ENCODE measurements around the gene NYAP1.

Gene NYAP1

DNA sequence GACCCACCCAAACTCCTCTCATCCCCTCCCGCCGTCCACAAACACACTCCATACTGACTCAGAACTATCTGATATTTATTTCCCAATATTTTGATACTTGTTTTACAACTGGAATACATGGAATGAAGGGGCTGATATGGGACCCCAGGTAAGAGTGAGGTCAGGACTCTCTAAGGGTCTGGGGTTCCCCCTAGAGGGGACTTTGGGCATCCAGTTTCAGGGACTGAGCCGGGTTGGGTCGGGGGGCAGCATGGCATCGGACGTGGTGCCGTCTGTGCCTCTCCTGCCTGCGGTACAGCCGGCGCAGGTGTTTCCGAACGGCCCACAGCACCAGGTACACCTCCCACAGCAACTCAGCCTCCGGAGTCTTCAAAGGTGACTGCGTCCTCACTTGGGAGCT is 27.2 kb upstream of the NYAP1 start:
- DNase-seq (ENCODE audit: low read depth in 1 of 2, low spot score in 1 of 2) = no peak

- DNase-seq (ENCODE audit: low read depth in 1 of 2, low spot score in 1 of 2) = no peak
Measured at GRCh38 chr7:100457033-100457432, 26.7 kb upstream of the NYAP1 start.

DNA sequence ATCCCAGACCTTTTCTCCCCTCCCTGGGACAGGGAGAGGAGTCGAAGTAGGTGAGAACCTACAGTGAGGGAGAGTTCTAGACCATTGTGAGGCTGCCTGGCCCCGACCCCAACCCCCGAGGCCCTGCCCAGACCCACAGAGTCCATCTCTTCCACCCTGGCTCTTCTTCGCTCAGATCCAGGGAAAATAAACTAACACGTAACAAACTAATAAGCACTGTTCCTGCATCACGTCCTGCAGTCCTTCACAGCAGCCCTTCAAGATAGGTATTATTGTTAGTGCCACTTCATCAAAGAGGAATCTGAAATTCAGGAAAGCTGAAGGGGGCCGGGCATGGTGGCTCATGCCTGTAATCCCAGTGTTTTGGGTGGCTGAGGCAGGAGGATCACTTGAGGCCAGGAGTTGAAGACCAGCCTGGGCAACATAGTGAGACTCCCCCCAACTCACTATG is 19.5 kb upstream of the NYAP1 start, which contains the start of gene SPACDR:
Gene SPACDR, minus strand, starts transcription at position 51 of the 451 bp plus-strand sequence. CDS start 235 bp downstream, outside the sequence.
- DNase-seq (ENCODE audit: low read depth in 1 of 2, low spot score in 1 of 2) = no peak

DNA sequence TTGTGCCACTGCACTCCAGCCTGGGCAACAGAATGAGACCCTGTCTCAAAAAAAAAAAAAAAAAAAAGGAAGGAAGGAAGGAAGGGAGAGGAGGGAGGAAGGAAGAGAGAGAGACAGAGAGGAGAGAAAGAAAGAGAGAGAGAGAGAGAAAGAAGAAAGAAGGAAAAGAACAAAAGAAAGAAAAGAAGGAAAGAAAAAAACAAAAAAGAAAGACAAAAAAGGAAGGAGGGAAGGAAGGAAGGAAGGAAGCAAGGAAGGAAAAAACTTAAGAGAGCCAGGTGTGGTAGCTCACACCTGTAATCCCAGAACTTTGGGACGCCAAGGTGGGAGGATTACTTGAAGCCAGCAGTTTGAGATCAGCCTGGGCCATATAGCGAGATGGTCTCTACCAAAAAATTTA is 18.9 kb upstream of the NYAP1 start:
- DNase-seq (ENCODE audit: low read depth in 1 of 2, low spot score in 1 of 2) = no peak

DNA sequence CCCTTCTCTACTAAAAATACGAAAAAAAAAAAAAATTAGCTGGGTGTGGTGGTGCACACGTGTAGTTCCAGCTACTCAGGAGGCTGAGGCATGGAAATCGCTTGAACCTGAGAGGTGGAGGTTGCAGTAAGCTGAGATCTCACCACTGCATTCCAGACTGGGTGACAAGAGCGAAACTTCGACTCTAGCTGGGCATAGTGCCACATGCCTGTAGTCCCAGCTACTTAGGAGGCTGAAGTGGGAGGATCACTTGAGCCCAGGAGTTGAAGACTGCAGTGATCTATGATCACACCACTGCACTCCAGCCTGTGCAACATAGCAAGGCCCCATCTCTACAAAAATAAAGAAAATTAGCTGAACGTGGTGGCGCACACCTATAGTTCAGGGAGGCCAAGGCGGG is 18.4 kb upstream of the NYAP1 start:
- DNase-seq (ENCODE audit: low read depth in 1 of 2, low spot score in 1 of 2) = no peak

DNA sequence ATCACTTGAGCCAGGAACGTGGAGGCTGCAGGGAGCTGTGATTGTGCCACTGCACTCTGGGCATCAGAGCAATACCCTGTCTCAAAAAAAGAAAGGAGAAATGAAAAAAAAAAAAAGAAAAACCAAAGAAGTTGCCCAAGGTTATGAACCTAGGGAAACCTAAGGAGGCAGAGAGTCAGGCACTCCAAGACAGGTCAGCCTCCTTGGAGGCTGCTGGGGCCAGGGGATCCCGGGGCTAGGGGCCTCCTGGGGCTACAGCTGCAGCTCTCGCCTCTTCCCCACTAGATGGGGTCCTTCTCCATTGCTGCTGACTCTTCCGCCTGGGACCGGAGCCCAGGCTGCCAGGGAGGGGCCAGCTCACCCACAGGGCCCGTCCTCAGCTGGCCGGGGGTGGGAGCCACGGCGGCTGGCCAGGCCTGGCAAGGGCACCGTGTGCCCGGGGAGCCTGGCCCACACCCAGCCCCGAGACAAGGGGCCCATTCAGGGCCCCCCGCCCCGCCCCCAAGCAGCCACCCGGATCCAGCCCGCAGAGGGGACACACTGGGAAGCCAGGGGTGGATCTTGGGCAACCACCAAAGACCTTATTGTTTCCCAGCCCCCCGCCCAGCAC is 17.9 kb upstream of the NYAP1 start:
- no peak for DNase-seq (ENCODE audit: low read depth in 1 of 2, low spot score in 1 of 2)

DNA sequence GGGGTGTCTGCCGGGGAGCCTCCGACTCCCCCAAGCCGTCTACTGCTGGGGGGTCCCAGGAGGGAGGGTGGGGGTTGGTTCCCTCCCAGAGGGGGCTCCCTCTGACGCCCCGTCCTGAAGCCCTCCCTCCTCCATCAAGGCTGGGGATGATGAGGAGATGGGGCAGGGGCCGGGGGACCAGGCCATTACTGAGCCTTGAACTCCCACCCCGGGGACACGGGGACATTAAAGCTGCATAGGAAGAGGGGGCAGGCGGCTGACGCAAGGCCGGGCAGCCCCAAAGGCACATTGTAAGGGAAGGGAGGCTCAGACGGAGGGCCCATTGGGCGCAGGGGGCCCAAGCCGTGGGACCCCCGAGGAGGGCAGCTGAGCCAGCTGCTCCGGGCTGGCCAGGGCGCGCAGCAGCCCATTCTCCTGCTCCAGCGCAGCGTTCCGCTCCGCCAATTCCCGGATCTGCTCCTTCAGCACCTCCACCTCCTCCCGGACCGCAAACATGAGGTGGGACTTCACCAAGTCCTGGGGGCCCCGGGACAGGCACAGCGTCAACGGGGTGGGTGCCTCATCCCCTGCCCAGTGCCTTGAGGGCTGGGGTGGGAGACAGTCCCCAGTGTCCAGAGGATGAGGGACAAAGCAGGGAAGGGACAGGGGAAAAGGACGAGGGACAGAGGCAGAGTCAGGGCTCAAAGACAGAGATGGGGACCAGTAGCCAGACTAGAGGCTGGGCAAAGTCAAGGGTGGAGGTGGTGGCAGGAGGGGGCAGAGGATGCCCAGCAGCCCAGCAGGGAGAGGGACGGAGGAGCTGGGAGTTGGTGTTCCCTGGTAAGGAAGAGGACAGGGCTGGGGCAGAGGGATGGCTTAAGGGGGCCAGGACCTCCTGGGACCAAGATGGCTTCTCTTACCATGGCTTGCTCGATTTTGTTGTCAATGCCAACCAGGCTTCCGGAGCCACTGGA is 16.8 kb upstream of the NYAP1 start:
- DNase-seq (ENCODE audit: low read depth in 1 of 2, low spot score in 1 of 2) = no peak

DNA sequence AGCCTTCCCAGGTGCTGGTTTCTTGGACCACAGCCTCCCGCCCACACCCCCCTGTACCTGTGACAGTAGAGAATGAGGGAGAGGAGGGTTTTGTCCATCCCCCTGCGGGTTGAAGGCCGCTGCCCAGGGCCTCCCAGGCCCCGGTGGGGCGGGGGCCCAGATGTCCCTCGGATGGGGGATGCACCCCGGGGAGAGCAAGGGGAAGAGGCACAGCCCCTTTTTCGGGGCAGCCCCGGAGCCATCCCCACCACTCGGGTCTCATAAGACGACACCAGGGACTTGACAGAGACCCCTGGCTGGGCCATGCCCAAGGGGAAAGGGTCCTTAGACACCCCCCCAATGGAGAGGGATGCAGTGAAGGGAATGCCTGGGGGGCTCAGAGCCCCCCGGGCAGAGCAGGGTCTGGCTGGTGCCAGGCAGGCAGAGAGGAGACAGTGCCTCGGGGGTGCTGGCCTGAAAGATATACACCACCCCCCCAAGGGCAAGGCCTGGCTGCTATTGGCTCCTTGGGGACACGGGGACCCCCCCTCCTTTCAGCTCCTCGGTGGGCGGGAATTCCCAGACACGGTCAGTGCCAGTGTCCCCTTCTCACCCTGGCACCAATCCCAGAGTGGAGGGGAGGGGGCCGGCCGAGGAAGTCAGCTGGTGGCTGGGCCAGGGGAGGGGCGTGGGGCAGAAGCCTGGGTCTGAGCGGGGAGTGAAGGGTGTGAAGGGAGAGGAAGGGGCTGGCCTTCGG is 15.9 kb upstream of the NYAP1 start:
- DNase-seq (ENCODE audit: low read depth in 1 of 2, low spot score in 1 of 2) = no peak

- peak; percentile 68 to 80 for DNase-seq (ENCODE audit: low read depth in 1 of 2, low spot score in 1 of 2)
Measured at GRCh38 chr7:100469227-100470044, 14.3 kb upstream of the NYAP1 start.

DNA sequence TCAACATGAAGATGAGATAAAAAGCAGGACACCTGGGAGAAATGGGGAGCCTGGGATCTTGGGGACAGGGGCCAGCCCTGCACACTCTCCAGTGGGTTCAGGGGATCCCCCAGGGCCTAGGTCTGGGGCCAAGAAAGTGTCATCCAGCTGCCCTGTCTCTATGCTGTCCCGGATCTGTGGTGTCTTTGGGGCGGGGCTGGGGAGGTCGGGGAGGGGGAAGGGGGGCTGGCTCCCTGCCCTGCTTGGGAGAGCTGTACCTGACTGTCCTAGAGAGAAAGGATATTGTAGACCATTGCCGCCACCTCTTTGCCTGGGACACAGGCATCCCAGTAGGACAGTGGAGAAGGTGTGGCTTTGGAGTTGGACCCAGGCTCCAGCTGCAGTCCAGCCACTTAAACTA is 12.7 kb upstream of the NYAP1 start:
- no peak for DNase-seq (ENCODE audit: low read depth in 1 of 2, low spot score in 1 of 2)

GRCh38 chr7:100472121-100472851 is 11.4 kb upstream of the NYAP1 start:
- DNase-seq (ENCODE audit: low read depth in 1 of 2, low spot score in 1 of 2) = no peak

DNA sequence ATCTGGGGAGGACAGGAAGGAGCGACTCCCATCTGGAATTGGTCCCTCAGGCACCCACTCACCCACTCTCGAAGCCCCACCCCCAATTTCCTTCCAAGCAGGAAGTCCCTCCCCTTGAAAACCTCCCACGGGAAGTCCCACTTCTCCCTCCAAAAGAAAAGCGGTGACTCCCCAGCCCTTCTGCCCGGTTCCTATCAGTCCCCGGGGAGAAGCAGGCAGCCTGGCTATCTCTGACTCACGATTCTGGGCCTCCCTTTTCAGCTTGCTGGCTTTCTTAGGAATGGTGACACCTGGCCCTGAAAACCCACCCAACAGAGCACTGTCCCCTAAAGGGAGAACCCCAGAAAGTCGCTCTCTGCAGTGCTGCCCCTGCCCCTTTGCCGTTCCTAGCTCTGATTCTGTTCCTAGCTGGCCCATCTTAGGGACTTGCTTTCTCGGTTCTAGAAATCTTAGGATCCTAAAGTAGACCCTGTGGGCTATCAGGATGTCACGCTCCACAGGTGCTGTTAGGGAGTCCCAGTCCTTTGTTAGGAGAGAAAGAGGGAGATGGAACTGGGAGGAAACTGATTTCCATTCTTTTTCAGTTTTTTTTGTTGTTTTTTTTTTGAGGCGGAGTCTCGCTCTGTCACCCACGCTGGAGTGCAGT is 10.8 kb upstream of the NYAP1 start:
- no peak for DNase-seq (ENCODE audit: low read depth in 1 of 2, low spot score in 1 of 2)

- DNase-seq (ENCODE audit: low read depth in 1 of 2, low spot score in 1 of 2) = peak in 1 of 2 donors; percentile 17
Measured at GRCh38 chr7:100475549-100475948, 8.2 kb upstream of the NYAP1 start.

GRCh38 chr7:100476101-100476780 is 7.5 kb upstream of the NYAP1 start:
- no peak for DNase-seq (ENCODE audit: low read depth in 1 of 2, low spot score in 1 of 2)

GRCh38 chr7:100476903-100477870 is 6.5 kb upstream of the NYAP1 start:
- peak in 1 of 2 donors; percentile 39 for DNase-seq (ENCODE audit: low read depth in 1 of 2, low spot score in 1 of 2)

DNA sequence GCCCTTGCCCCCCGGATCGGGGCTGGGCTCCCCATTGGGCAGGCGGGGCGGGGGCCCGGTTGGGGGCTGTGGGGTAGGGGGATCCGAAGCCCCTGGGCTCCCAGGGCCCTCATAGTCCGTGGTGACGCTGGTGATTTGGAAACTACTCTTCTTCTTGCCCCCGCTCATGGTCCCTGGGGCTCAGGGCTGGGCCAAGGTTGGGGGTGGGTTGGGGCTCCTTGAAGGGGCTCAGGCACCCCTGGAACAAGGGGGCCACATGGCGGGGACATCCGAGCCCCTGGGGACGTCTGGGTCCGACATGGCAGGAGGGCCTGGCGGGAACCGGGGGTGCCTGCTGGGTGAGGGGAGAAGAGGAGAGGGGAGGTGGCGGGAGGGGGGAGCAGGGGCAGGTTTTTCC is 5.9 kb upstream of the NYAP1 start:
- no peak for DNase-seq (ENCODE audit: low read depth in 1 of 2, low spot score in 1 of 2)

GRCh38 chr7:100478958-100479660 is 4.6 kb upstream of the NYAP1 start, which contains the start of gene TSC22D4:
TSS of gene TSC22D4 (minus strand) at chr7:100479214. CDS start at chr7:100478038, 1,176 bp downstream.
- peak; percentile 79 to 83 for DNase-seq (ENCODE audit: low read depth in 1 of 2, low spot score in 1 of 2)
